Activated T-cell treated with anti-CD3 and anti-CD28 coated beads, Interleukin-2, amount 50 U/mL, for 48 hours (primary cell): Measurements from ENCODE around the gene SDS.

Source experiments
- DNase-seq, 2 experiments: peaks; one replicate each; pipeline ENCODE4 v3.0.0-alpha.2; 2020

SDS gene

GRCh38 chr12:113345318-113345717 lies 58.4 kb downstream of the SDS start:
- DNase-seq = no peak
